ENCODE data around the gene FRMD4A. TPM values are rescaled to one million over a fixed set of nuclear protein-coding genes. Genes with fewer than 3 reads are reported as not detected.

FRMD4A gene
- polyA plus RNA-seq, 1 donor (not counting 4 experiments of a cell fraction or from before 2014, with no cell fraction given) = 12.9 TPM

DNA sequence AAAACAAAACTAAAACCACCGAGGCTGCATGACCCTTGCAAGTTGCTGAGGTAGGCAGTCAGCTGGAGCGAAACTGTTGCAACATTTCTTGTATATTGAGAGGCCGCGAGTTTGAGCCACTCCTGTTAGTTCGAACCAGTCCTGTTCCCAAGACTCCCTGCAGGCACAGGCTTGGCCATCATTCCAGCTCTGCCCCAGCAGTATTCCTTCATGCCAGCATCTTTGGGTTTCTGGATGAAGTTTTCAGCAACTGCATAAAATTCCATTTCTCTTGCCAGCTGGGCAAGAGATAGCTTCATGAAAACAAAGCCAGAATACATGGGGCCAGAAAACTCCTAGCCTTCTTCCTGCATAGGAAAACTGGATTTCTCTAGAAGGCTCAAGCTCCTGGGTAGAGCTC, 207.6 kb downstream of the FRMD4A start:
- no peaks in the 10 kb centered on the region for H3K36me3 ChIP-seq (ENCODE audit: control insufficient read depth in 2 of 2, extremely low read depth in 1 of 2, insufficient read depth in 2 of 2, low read length in 2 of 2)
- H3K4me2 ChIP-seq (ENCODE audit: control insufficient read depth, extremely low read depth, insufficient read depth, low read depth, low read length) = no peak overlapping the region
- H3K9ac ChIP-seq (ENCODE audit: control insufficient read depth, extremely low read depth, insufficient read depth, low read length) = no peak overlapping the region
- H3K9me1 ChIP-seq (ENCODE audit: control insufficient read depth, extremely low read depth, insufficient read depth, low read length) = no peaks in the 10 kb centered on the region
- no peaks in the 10 kb centered on the region for H3K27me3 ChIP-seq (ENCODE audit: control insufficient read depth, extremely low read depth, insufficient read depth, low read length)
- H3K79me2 ChIP-seq (ENCODE audit: control insufficient read depth, insufficient read depth, low read length) = no peaks in the 10 kb centered on the region
- FAIRE-seq = no peak
- no peaks in the 10 kb centered on the region for H3K4me1 ChIP-seq (ENCODE audit: control insufficient read depth, extremely low read depth, insufficient read depth, low read length)
- no peaks in the 10 kb centered on the region for H4K20me1 ChIP-seq (ENCODE audit: control insufficient read depth, extremely low read depth, insufficient read depth, low read length)
- DNase-seq (ENCODE audit: low read depth, low spot score) = no peak
- dilution Hi-C loops (cut with MboI; ENCODE audit: extremely low pct_ligation_motif_present, low sequenced_read_pairs) = no loop called here
- H3K27ac ChIP-seq (ENCODE audit: control insufficient read depth, insufficient read depth, low read length) = no peak overlapping the region
- no peak for TF ChIP-seq EZH2 (IDR thresholded peaks at IDR 0.05; ENCODE audit: low read length)
- TF ChIP-seq, protein P1, sequence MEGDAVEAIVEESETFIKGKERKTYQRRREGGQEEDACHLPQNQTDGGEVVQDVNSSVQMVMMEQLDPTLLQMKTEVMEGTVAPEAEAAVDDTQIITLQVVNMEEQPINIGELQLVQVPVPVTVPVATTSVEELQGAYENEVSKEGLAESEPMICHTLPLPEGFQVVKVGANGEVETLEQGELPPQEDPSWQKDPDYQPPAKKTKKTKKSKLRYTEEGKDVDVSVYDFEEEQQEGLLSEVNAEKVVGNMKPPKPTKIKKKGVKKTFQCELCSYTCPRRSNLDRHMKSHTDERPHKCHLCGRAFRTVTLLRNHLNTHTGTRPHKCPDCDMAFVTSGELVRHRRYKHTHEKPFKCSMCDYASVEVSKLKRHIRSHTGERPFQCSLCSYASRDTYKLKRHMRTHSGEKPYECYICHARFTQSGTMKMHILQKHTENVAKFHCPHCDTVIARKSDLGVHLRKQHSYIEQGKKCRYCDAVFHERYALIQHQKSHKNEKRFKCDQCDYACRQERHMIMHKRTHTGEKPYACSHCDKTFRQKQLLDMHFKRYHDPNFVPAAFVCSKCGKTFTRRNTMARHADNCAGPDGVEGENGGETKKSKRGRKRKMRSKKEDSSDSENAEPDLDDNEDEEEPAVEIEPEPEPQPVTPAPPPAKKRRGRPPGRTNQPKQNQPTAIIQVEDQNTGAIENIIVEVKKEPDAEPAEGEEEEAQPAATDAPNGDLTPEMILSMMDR (optimal IDR thresholded peaks at IDR 0.05 in 1 of 3, IDR thresholded peaks at IDR 0.05 in 1 of 3, conservative IDR thresholded peaks at IDR 0.05 in 1 of 3; ENCODE audit: extremely low read depth in 1 of 3, insufficient read depth in 2 of 3, low read length in 3 of 3) = no peak
- no peak overlapping the region for H2AFZ ChIP-seq (ENCODE audit: control insufficient read depth, low read length)
- H3K9me3 ChIP-seq (ENCODE audit: control insufficient read depth, low read depth, low read length) = peaks cover 5% of the 10 kb centered on the region
- no peak overlapping the region for H3K4me3 ChIP-seq (ENCODE audit: control insufficient read depth in 2 of 3, extremely low read depth in 1 of 3, insufficient read depth in 2 of 3, low read depth in 1 of 3, low read length in 3 of 3)

DNA sequence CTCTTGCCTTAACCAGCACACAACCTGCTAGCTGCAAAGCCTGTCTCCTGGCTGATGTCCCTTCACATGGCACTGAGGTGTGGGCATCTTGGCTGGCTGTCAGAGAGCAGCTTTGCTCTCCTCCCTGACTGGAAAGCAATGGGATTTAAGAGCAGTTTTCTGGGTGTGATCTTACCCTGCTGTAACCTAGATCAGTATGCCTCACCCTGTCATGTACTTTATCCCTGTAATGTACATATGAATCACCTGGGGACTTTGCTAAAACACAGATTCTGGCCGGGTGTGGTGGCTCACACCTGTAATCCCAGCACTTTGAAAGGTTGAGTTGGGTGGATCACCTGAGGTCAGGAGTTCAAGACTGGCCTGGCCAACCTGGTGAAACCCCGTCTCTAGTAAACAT, 209.9 kb downstream of the FRMD4A start:
- H3K4me2 ChIP-seq (ENCODE audit: control insufficient read depth, extremely low read depth, insufficient read depth, low read depth, low read length) = no peak overlapping the region
- H3K9ac ChIP-seq (ENCODE audit: control insufficient read depth, extremely low read depth, insufficient read depth, low read length) = no peak overlapping the region
- no peaks in the 10 kb centered on the region for H3K9me1 ChIP-seq (ENCODE audit: control insufficient read depth, extremely low read depth, insufficient read depth, low read length)
- no peak overlapping the region for H3K27ac ChIP-seq (ENCODE audit: control insufficient read depth, insufficient read depth, low read length)
- no peak for DNase-seq (ENCODE audit: low read depth, low spot score)
- no peak for FAIRE-seq
- TF ChIP-seq, protein P1 (optimal IDR thresholded peaks at IDR 0.05 in 1 of 3, IDR thresholded peaks at IDR 0.05 in 1 of 3, conservative IDR thresholded peaks at IDR 0.05 in 1 of 3; ENCODE audit: extremely low read depth in 1 of 3, insufficient read depth in 2 of 3, low read length in 3 of 3) = no peak
- TF ChIP-seq EZH2 (IDR thresholded peaks at IDR 0.05; ENCODE audit: low read length) = no peak
- dilution Hi-C loops (cut with MboI; ENCODE audit: extremely low pct_ligation_motif_present, low sequenced_read_pairs) = no loop called here
- no peaks in the 10 kb centered on the region for H3K36me3 ChIP-seq (ENCODE audit: control insufficient read depth in 2 of 2, extremely low read depth in 1 of 2, insufficient read depth in 2 of 2, low read length in 2 of 2)
- no peaks in the 10 kb centered on the region for H3K79me2 ChIP-seq (ENCODE audit: control insufficient read depth, insufficient read depth, low read length)
- no peak overlapping the region for H2AFZ ChIP-seq (ENCODE audit: control insufficient read depth, low read length)
- H3K27me3 ChIP-seq (ENCODE audit: control insufficient read depth, extremely low read depth, insufficient read depth, low read length) = no peaks in the 10 kb centered on the region
- no peak overlapping the region for H3K4me3 ChIP-seq (ENCODE audit: control insufficient read depth in 2 of 3, extremely low read depth in 1 of 3, insufficient read depth in 2 of 3, low read depth in 1 of 3, low read length in 3 of 3)
- no peaks in the 10 kb centered on the region for H3K9me3 ChIP-seq (ENCODE audit: control insufficient read depth, low read depth, low read length)
- H3K4me1 ChIP-seq (ENCODE audit: control insufficient read depth, extremely low read depth, insufficient read depth, low read length) = no peaks in the 10 kb centered on the region
- no peaks in the 10 kb centered on the region for H4K20me1 ChIP-seq (ENCODE audit: control insufficient read depth, extremely low read depth, insufficient read depth, low read length)
